HUDEP-2 (cell line): ENCODE data around the gene MEF2C.

Source experiments
- DNase-seq, 76 experiments: peaks; one replicate each; lab custom pipeline; 2025; ENCODE audit not compliant: unreplicated experiment in 76 of 76; lab: John Stamatoyannopoulos, UW

Gene MEF2C

GRCh38 chr5:88833371-88834130 lies 49.4 kb downstream of the MEF2C start:
- no peak for DNase-seq

GRCh38 chr5:88831816-88832215 lies 51.2 kb downstream of the MEF2C start:
- no peak for DNase-seq

GRCh38 chr5:88830567-88830966 lies 52.4 kb downstream of the MEF2C start:
- DNase-seq: no peak

- DNase-seq: no peak
Measured at GRCh38 chr5:88829775-88830174, 53.2 kb downstream of the MEF2C start.

GRCh38 chr5:88829054-88829453 lies 53.9 kb downstream of the MEF2C start:
- DNase-seq: no peak

- no peak for DNase-seq
Measured at GRCh38 chr5:88827997-88828396, 55.0 kb downstream of the MEF2C start.

GRCh38 chr5:88826646-88827585 lies 56.1 kb downstream of the MEF2C start:
- no peak for DNase-seq

- DNase-seq: no peak
Measured at GRCh38 chr5:88825584-88826315, 57.2 kb downstream of the MEF2C start.

GRCh38 chr5:88824892-88825583 lies 57.9 kb downstream of the MEF2C start:
- no peak for DNase-seq

GRCh38 chr5:88824141-88824540 lies 58.8 kb downstream of the MEF2C start:
- no peak for DNase-seq

- DNase-seq: no peak
Measured at GRCh38 chr5:88823201-88823600, 59.8 kb downstream of the MEF2C start.

GRCh38 chr5:88821161-88821560 lies 61.8 kb downstream of the MEF2C start:
- no peak for DNase-seq

- no peak for DNase-seq
Measured at GRCh38 chr5:88820581-88820980, 62.4 kb downstream of the MEF2C start.

- DNase-seq: no peak
Measured at GRCh38 chr5:88819301-88819999, 63.5 kb downstream of the MEF2C start.

- no peak for DNase-seq
Measured at GRCh38 chr5:88818296-88818695, 64.7 kb downstream of the MEF2C start.

- DNase-seq: no peak
Measured at GRCh38 chr5:88816195-88816594, 66.8 kb downstream of the MEF2C start.

- no peak for DNase-seq
Measured at GRCh38 chr5:88815050-88815789, 67.8 kb downstream of the MEF2C start.

- no peak for DNase-seq
Measured at GRCh38 chr5:88813805-88814575, 69.0 kb downstream of the MEF2C start.

GRCh38 chr5:88813244-88813643 lies 69.7 kb downstream of the MEF2C start:
- no peak for DNase-seq
